ENCODE measurements around the gene JAM3. TPM values are rescaled to one million over a fixed set of nuclear protein-coding genes. Genes with fewer than 3 reads are reported as not detected.

JAM3 gene
- total and polyA plus RNA-seq, 2 of the 4 experiments (the other 2 are of a cell fraction): 38.0 to 71.5 TPM

DNA sequence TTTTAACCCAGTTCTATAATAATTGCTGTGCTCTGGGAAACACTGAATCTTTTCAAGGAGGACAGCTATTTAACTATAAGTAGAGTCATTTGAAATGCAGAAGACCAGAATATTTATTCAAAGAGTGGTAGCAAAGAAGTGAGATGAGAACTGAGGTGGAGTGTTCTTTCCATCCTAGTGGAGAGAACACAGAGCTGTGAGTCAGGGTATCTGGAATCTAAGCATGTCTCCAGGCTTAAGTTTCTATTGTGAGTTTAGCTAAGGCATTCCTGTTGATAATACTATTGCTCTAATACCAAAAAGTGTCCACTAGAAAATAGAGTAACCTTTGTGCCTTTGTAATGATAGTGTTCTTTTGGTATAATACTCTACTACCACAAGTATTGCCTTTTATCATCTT is 32.4 kb downstream of the JAM3 start:
- Histone ChIP-seq H3K36me3 (ENCODE audit: control insufficient read depth, insufficient read depth, low read length) (no peaks in the 10 kb centered on the region), H4K91ac (ENCODE audit: insufficient read depth, low read depth, low read length) (no peak overlapping the region), H3K9me3 (ENCODE audit: control insufficient read depth, insufficient read depth, low read length) (no peaks in the 10 kb centered on the region), H3K9ac (ENCODE audit: low read depth, low read length) (no peak overlapping the region), H2AK9ac (replicated peaks; ENCODE audit: low read depth, low read length, poor library complexity) (no peak overlapping the region), H2BK15ac (ENCODE audit: low read depth, low read length) (no peak overlapping the region), H3K4me1 (ENCODE audit: control insufficient read depth, insufficient read depth, low read length) (peaks cover 4% of the 10 kb centered on the region), H3K4ac (ENCODE audit: low read depth, low read length) (no peak overlapping the region), H2BK5ac (ENCODE audit: low read depth, low read length, poor library complexity, severe bottlenecking) (peak overlapping the region; percentile 34), H2AFZ (replicated peaks; ENCODE audit: low read length, poor library complexity) (no peak overlapping the region), H3K23ac (ENCODE audit: low read depth, low read length) (no peak overlapping the region), H2BK20ac (ENCODE audit: low read depth, low read length) (no peak overlapping the region), H3K56ac (ENCODE audit: extremely low read depth, insufficient read depth, low read length) (no peak overlapping the region), H2BK120ac (ENCODE audit: low read depth, low read length) (no peak overlapping the region), H3K79me1 (ENCODE audit: low read depth in 1 of 2, low read length in 2 of 2) (peaks cover 21 to 24% of the 10 kb centered on the region in 2 experiments), H3K4me3 (ENCODE audit: insufficient read depth, low read depth, low read length) (no peak overlapping the region), H3K27ac (ENCODE audit: insufficient read depth, low read length) (no peak overlapping the region), H3K18ac (ENCODE audit: low read depth, low read length) (no peak overlapping the region), H3K14ac (replicated peaks; ENCODE audit: low read depth, low read length) (no peak overlapping the region), H4K5ac (ENCODE audit: low read depth, low read length) (no peak overlapping the region), H4K8ac (ENCODE audit: low read depth in 2 of 2, low read length in 2 of 2) (no peak overlapping the region), H4K20me1 (ENCODE audit: insufficient read depth, low read length) (peaks cover 10% of the 10 kb centered on the region; the same call in 1 of the 2 replicates), H3K4me2 (ENCODE audit: low read depth, low read length) (peak overlapping the region; percentile 45; the same call in 1 of the 2 replicates), H2AK5ac (ENCODE audit: low read depth, low read length) (no peak overlapping the region), H3K27me3 (ENCODE audit: control insufficient read depth, insufficient read depth, low read length) (no peaks in the 10 kb centered on the region), H3K9me1 (ENCODE audit: insufficient read depth, low read length) (no peaks in the 10 kb centered on the region; the same call in 1 of the 2 replicates)
- TF ChIP-seq CHD1 (IDR thresholded peaks at IDR 0.05; ENCODE audit: low read depth, low read length) (no peak), CEBPB (IDR thresholded peaks at IDR 0.05; ENCODE audit: low read depth, low read length) (no peak), POLR2A (IDR thresholded peaks at IDR 0.05; ENCODE audit: low read depth, low read length) (no peak), MAZ (IDR thresholded peaks at IDR 0.05; ENCODE audit: borderline replicate concordance, low read depth, low read length) (no peak), RCOR1 (IDR thresholded peaks at IDR 0.05; ENCODE audit: insufficient replicate concordance, low read length) (no peak), MAFK (IDR thresholded peaks at IDR 0.05; ENCODE audit: low read depth, low read length) (no peak), BHLHE40 (IDR thresholded peaks at IDR 0.05; ENCODE audit: low read depth, low read length) (no peak), FOS (IDR thresholded peaks at IDR 0.05; ENCODE audit: low read depth, low read length) (no peak), SMC3 (IDR thresholded peaks at IDR 0.05; ENCODE audit: low read depth, low read length) (no peak), RFX5 (IDR thresholded peaks at IDR 0.05; ENCODE audit: low read depth, low read length) (no peak), MXI1 (IDR thresholded peaks at IDR 0.05; ENCODE audit: borderline replicate concordance, low read depth, low read length) (no peak), NFE2L2 (IDR thresholded peaks at IDR 0.05; ENCODE audit: low read depth, low read length) (no peak), RAD21 (IDR thresholded peaks at IDR 0.05; ENCODE audit: low read length) (no peak)
- TF ChIP-seq, protein P1, sequence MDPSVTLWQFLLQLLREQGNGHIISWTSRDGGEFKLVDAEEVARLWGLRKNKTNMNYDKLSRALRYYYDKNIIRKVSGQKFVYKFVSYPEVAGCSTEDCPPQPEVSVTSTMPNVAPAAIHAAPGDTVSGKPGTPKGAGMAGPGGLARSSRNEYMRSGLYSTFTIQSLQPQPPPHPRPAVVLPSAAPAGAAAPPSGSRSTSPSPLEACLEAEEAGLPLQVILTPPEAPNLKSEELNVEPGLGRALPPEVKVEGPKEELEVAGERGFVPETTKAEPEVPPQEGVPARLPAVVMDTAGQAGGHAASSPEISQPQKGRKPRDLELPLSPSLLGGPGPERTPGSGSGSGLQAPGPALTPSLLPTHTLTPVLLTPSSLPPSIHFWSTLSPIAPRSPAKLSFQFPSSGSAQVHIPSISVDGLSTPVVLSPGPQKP (IDR thresholded peaks at IDR 0.05; ENCODE audit: borderline replicate concordance, low read depth, low read length): no peak
- TF ChIP-seq, protein P2, sequence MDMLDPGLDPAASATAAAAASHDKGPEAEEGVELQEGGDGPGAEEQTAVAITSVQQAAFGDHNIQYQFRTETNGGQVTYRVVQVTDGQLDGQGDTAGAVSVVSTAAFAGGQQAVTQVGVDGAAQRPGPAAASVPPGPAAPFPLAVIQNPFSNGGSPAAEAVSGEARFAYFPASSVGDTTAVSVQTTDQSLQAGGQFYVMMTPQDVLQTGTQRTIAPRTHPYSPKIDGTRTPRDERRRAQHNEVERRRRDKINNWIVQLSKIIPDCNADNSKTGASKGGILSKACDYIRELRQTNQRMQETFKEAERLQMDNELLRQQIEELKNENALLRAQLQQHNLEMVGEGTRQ (IDR thresholded peaks at IDR 0.05; ENCODE audit: low read depth, low read length): no peak
- TF ChIP-seq, protein P3, sequence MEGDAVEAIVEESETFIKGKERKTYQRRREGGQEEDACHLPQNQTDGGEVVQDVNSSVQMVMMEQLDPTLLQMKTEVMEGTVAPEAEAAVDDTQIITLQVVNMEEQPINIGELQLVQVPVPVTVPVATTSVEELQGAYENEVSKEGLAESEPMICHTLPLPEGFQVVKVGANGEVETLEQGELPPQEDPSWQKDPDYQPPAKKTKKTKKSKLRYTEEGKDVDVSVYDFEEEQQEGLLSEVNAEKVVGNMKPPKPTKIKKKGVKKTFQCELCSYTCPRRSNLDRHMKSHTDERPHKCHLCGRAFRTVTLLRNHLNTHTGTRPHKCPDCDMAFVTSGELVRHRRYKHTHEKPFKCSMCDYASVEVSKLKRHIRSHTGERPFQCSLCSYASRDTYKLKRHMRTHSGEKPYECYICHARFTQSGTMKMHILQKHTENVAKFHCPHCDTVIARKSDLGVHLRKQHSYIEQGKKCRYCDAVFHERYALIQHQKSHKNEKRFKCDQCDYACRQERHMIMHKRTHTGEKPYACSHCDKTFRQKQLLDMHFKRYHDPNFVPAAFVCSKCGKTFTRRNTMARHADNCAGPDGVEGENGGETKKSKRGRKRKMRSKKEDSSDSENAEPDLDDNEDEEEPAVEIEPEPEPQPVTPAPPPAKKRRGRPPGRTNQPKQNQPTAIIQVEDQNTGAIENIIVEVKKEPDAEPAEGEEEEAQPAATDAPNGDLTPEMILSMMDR (conservative IDR thresholded peaks at IDR 0.05; ENCODE audit: low read depth, low read length): no peak
- in situ Hi-C loops (cut with MboI; ENCODE audit: low sequenced_read_pairs): no loop called here
- POLR2A ChIA-PET (ENCODE audit: unreplicated experiment): no interaction called here
- ATAC-seq (ENCODE audit: low read depth): peak; percentile 100
- CTCF ChIA-PET: interaction anchor here (0.7 to 0.9 kb wide), 3 partner anchors 16 to 32 kb away, joined by 3 read pairs; no protein-coding TSS in a partner anchor
- DNase-seq: peak; percentile 67
- dilution Hi-C loops (cut with HindIII; ENCODE audit: low sequenced_read_pairs, unreplicated experiment): no loop called here
- intact Hi-C loops (cut with micrococcal nuclease): no loop called here
- BruUV-seq (replicated peaks): no TSS peak
